PC-9 (cell line): ENCODE data around the gene RGS19. TPM values are rescaled to one million over a fixed set of nuclear protein-coding genes. Genes with fewer than 3 reads are reported as not detected.

ENCODE experiments used
- BruUV-seq: library from RNA; stranded (reverse); fragments of 400-500 nt; replicated peaks from 2 replicates; lab custom pipeline; 2021; lab: Mats Ljungman, UMichigan
- CTCF ChIA-PET: fragments of 300-600 bp; sonication (Branson Sonifier 250); formaldehyde crosslinking; loops from one replicate; lab custom pipeline; 2022; ENCODE audit warnings: antibody characterized with exemption; lab: Charles Lee
- POLR2A ChIA-PET: fragments of 300-600 bp; sonication (Branson Sonifier 250); formaldehyde crosslinking; loops from one replicate; lab custom pipeline; 2022; ENCODE audit warnings: antibody characterized with exemption; ENCODE audit not compliant: unreplicated experiment; lab: Charles Lee
- DNase-seq, 2 experiments: peaks; one replicate each; pipeline versions ENCODE4 v3.0.0 to v3.0.0-alpha.2; 2015 to 2022; ENCODE audit warnings: mixed read lengths in 1 of 2
- H2AFZ ChIP-seq: fragments of 200-600 bp; sonication (generic); 2 replicates; pipeline ENCODE4 v1.8.1; 2017; ENCODE audit warnings: antibody characterized with exemption
- H3F3A ChIP-seq: fragments of 200-600 bp; sonication (generic); 2 replicates; pipeline ENCODE4 v1.8.1; 2017; ENCODE audit warnings: antibody characterized with exemption, mild to moderate bottlenecking, low read depth; ENCODE audit not compliant: insufficient read depth
- H3K27ac ChIP-seq: fragments of 200-600 bp; sonication (generic); 2 replicates; pipeline ENCODE4 v1.6.1; 2016; ENCODE audit warnings: mixed run types
- H3K27me3 ChIP-seq: fragments of 200-600 bp; sonication (generic); 2 replicates; pipeline ENCODE4 v1.6.1; 2016; ENCODE audit warnings: low read depth, mixed run types; ENCODE audit not compliant: insufficient read depth
- H3K36me3 ChIP-seq: fragments of 200-600 bp; sonication (generic); 2 replicates; pipeline ENCODE4 v1.6.1; 2016; ENCODE audit warnings: low read depth, mixed run types
- H3K4me1 ChIP-seq: fragments of 200-600 bp; sonication (generic); replicated peaks from 2 replicates; pipeline ENCODE4 v1.6.1; 2016; ENCODE audit warnings: mixed run types; ENCODE audit not compliant: insufficient read depth
- H3K4me2 ChIP-seq: fragments of 200-600 bp; sonication (generic); 2 replicates; pipeline ENCODE4 v1.6.1; 2017; ENCODE audit warnings: mixed run types
- H3K4me3 ChIP-seq: fragments of 200-600 bp; sonication (generic); 2 replicates; pipeline ENCODE4 v1.6.1; 2016; ENCODE audit warnings: mixed run types
- H3K79me2 ChIP-seq: fragments of 200-600 bp; sonication (generic); 2 replicates; pipeline ENCODE4 v1.6.1; 2017; ENCODE audit warnings: low read depth, mixed run types
- H3K9me2 ChIP-seq: fragments of 200-600 bp; sonication (generic); 2 replicates; pipeline ENCODE4 v1.8.1; 2017; ENCODE audit warnings: mild to moderate bottlenecking; ENCODE audit not compliant: insufficient read depth
- H3K9me3 ChIP-seq: fragments of 200-600 bp; sonication (generic); 2 replicates; pipeline ENCODE4 v1.8.1; 2016; ENCODE audit warnings: low read depth; ENCODE audit not compliant: insufficient read depth
- H4K20me1 ChIP-seq: fragments of 200-600 bp; sonication (generic); 2 replicates; pipeline ENCODE4 v1.8.1; 2017; ENCODE audit not compliant: insufficient read depth
- EZH2 ChIP-seq: fragments of 200-600 bp; sonication (generic); IDR thresholded peaks from 2 replicates; pipeline ENCODE4 v1.8.0; 2017; ENCODE audit warnings: antibody characterized with exemption, low read depth
- intact Hi-C: fragments of 100-400 bp; cut with micrococcal nuclease; formaldehyde crosslinking; loops from one replicate; pipeline ENCODE4 v1.10.0; 2022; ENCODE audit not compliant: unreplicated experiment
- total RNA-seq: library from RNA; stranded (reverse); gene quantifications from 2 replicates; pipeline ENCODE4 v1.2.3, GENCODE V29; 2021
- TF ChIP-seq, protein P1 (sequence below): fragments of 200-600 bp; sonication (generic); conservative IDR thresholded peaks from 2 replicates; pipeline ENCODE4 v1.6.1; 2017; ENCODE audit warnings: mixed run types, antibody characterized with exemption, mild to moderate bottlenecking, moderate library complexity

RGS19 gene
- total RNA-seq, 1 experiment from 2014 or later: 33.3 TPM

DNA sequence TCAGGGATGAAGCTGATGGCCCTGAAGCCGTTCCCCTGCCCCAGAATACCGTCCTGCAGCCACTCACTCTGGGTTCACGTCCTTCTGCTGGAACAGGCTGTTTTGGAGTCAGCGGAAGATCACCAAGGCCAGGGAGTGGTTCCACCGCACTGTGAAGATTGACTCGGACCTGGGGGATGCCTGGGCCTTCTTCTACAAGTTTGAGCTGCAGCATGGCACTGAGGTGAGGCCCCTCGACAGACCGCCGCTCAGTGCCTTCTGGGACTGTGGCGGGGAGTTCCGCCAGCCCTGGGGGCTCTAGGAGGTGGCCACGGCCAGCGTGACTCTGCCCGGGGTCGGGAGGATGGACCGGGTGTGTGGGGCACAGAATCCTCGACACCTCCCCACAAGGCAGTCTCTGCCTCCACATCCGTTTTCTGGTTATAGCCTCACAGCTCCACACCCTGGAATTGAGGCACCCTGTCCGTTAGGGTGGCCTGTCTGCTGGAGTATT lies 47.5 kb downstream of the RGS19 start:
- no peak overlapping the region for H3K27ac ChIP-seq
- H3K4me3 ChIP-seq: no peak overlapping the region
- H3K79me2 ChIP-seq: no peaks in the 10 kb centered on the region
- CTCF ChIA-PET: no interaction called here
- no peaks in the 10 kb centered on the region for H3K27me3 ChIP-seq
- peaks cover 15% of the 10 kb centered on the region; the same call in 1 of the 2 replicates for H3F3A ChIP-seq
- H3K9me2 ChIP-seq: no peaks in the 10 kb centered on the region
- H3K36me3 ChIP-seq: 0 out of 2 replicates have a peak, but pooled peaks cover 12% of the 10 kb centered on the region
- H3K9me3 ChIP-seq: no peaks in the 10 kb centered on the region
- peaks cover 18% of the 10 kb centered on the region for H4K20me1 ChIP-seq
- no peaks in the 10 kb centered on the region for H3K4me1 ChIP-seq
- no TSS peak for BruUV-seq
- intact Hi-C loops: no loop called here
- no peak overlapping the region for H3K4me2 ChIP-seq
- TF ChIP-seq, protein P1, sequence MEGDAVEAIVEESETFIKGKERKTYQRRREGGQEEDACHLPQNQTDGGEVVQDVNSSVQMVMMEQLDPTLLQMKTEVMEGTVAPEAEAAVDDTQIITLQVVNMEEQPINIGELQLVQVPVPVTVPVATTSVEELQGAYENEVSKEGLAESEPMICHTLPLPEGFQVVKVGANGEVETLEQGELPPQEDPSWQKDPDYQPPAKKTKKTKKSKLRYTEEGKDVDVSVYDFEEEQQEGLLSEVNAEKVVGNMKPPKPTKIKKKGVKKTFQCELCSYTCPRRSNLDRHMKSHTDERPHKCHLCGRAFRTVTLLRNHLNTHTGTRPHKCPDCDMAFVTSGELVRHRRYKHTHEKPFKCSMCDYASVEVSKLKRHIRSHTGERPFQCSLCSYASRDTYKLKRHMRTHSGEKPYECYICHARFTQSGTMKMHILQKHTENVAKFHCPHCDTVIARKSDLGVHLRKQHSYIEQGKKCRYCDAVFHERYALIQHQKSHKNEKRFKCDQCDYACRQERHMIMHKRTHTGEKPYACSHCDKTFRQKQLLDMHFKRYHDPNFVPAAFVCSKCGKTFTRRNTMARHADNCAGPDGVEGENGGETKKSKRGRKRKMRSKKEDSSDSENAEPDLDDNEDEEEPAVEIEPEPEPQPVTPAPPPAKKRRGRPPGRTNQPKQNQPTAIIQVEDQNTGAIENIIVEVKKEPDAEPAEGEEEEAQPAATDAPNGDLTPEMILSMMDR: no peak
- TF ChIP-seq EZH2: no peak
- no peak for DNase-seq
- H2AFZ ChIP-seq: no peak overlapping the region
- POLR2A ChIA-PET: interaction anchor here (0.9 kb wide), 1 partner anchor 1269 kb away, joined by 3 read pairs; no protein-coding TSS in a partner anchor

DNA sequence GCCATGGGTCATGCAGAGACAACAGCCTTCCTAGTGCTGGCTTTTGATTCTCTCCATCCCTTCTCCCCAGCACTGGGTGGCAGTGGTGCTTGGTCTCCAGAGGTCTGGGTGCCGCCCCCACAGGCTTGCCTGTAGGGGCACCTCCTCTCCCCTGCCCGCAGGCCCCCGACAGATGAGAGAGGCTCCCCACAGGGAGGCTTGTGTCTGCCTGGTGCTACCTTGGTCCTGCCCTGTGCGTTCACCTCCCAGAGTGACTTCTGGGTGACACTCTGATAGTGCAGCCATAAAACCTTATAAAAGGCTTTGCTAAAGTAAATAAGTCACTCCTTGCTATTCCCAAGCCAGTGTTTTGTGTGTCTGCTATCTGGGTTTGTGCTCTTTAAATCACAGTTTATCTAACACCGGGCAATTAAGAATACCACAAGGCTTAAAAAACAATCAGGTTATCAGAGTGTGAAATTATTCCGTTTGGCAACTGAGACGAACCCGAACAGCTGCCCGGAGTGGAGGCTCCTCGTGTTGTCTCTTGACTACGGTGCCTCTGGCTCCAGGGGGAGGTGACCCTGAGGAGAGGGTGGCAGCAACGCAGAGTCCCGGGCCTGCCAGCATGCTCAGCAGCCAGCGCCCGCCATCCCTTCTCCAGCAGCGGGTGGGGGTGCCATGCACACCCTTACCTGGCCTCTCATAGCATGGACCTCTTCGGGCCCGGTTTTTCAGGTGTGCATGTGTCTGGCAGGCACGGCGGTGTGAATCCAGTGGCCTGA lies 48.8 kb downstream of the RGS19 start:
- Histone ChIP-seq H4K20me1 (peaks cover 16% of the 10 kb centered on the region), H3K27ac (no peak overlapping the region), H3F3A (peaks cover 15% of the 10 kb centered on the region; the same call in 1 of the 2 replicates), H3K27me3 (no peaks in the 10 kb centered on the region), H3K9me3 (no peaks in the 10 kb centered on the region), H3K36me3 (peaks cover 16% of the 10 kb centered on the region), H3K79me2 (no peaks in the 10 kb centered on the region), H3K4me2 (no peak overlapping the region), H3K4me3 (no peak overlapping the region), H3K4me1 (no peaks in the 10 kb centered on the region), H3K9me2 (no peaks in the 10 kb centered on the region), H2AFZ (no peak overlapping the region)
- ChIA-PET POLR2A (no interaction called here), CTCF (no interaction called here)
- intact Hi-C loops: no loop called here
- no peak for TF ChIP-seq EZH2
- TF ChIP-seq, protein P1: no peak
- BruUV-seq: no TSS peak
- no peak for DNase-seq

DNA sequence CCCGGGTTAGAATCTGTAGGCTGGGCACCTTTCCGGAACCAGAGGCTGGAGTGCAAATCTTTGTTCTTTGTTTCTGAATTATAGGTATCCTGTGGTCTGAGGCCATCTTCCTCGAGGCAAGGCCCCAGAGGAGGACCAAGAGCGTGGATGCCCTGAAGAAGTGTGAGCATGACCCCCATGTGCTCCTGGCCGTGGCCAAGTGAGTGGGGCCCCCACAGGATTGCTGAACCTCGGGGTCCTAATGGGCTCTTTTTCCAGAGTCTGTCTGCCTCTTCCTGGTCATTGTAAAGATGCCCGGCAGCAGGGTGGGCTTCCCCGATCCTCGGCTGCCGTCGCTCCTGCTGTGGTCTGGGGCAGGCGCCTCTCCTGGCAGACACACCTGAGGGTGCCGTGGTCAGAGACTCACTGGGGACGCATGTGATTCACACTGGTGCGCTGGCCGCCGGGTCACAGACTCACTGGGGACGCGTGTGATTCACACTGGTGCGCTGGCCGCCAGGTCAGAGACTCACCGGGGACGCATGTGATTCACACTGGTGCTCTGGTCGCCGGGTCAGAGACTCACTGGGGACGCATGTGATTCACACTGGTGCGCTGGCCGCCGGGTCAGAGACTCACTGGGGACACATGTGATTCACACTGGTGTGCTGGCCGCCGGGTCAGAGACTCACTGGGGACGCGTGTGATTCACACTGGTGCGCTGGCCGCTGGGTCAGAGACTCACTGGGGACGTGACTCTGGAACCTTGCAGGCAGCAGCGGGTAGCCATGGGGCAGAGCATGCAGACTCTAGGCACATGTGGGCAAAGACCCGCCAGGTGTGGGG lies 49.8 kb downstream of the RGS19 start:
- H3K9me2 ChIP-seq: no peaks in the 10 kb centered on the region
- H3K36me3 ChIP-seq: peaks cover 16% of the 10 kb centered on the region
- DNase-seq: no peak
- intact Hi-C loops: no loop called here
- ChIA-PET POLR2A (no interaction called here), CTCF (no interaction called here)
- no TSS peak for BruUV-seq
- no peak overlapping the region for H3K27ac ChIP-seq
- H3K9me3 ChIP-seq: no peaks in the 10 kb centered on the region
- no peak overlapping the region for H3K4me2 ChIP-seq
- H2AFZ ChIP-seq: no peak overlapping the region
- H4K20me1 ChIP-seq: peaks cover 21% of the 10 kb centered on the region
- TF ChIP-seq, protein P1: no peak
- no peak for TF ChIP-seq EZH2
- peaks cover 5% of the 10 kb centered on the region; the same call in 1 of the 2 replicates for H3F3A ChIP-seq
- H3K4me1 ChIP-seq: no peaks in the 10 kb centered on the region
- H3K79me2 ChIP-seq: no peaks in the 10 kb centered on the region
- no peak overlapping the region for H3K4me3 ChIP-seq
- no peaks in the 10 kb centered on the region for H3K27me3 ChIP-seq
